Renal pelvis (tissue), 4 donors: Measurements from ENCODE around the gene CDC42. TPM values are rescaled to one million over a fixed set of nuclear protein-coding genes. Genes with fewer than 3 reads are reported as not detected.

Experiments
- DNase-seq: peaks from one replicate; pipeline ENCODE4 v3.0.0-alpha.2; 2013
- polyA plus RNA-seq, 3 donors: library from polyadenylated mRNA; unstranded; fragments of 120-200 nt; gene quantifications; one replicate each; pipeline ENCODE4 v1.2.1, GENCODE V29; 2013; ENCODE audit not compliant: insufficient read length in 3 of 3

The CDC42 gene
- polyA plus RNA-seq, 3 donors = 329 to 369 (median 366) TPM

- no peak for DNase-seq
Observed at GRCh38 chr1:22124592-22125229, 72.2 kb downstream of the CDC42 start.

GRCh38 chr1:22126531-22126930 lies 74.0 kb downstream of the CDC42 start:
- no peak for DNase-seq

GRCh38 chr1:22127248-22127647 lies 74.7 kb downstream of the CDC42 start:
- no peak for DNase-seq

- no peak for DNase-seq
Observed at GRCh38 chr1:22127731-22128130, 75.2 kb downstream of the CDC42 start.

- no peak for DNase-seq
Observed at GRCh38 chr1:22128392-22128791, 75.9 kb downstream of the CDC42 start.

- DNase-seq = no peak
Observed at GRCh38 chr1:22129501-22130117, 77.1 kb downstream of the CDC42 start.

GRCh38 chr1:22131062-22131461 lies 78.6 kb downstream of the CDC42 start:
- no peak for DNase-seq

GRCh38 chr1:22131875-22132486 lies 79.5 kb downstream of the CDC42 start:
- no peak for DNase-seq

- DNase-seq = no peak
Observed at GRCh38 chr1:22132517-22133235, 80.2 kb downstream of the CDC42 start.

- no peak for DNase-seq
Observed at GRCh38 chr1:22133247-22133930, 80.9 kb downstream of the CDC42 start.

- DNase-seq = no peak
Observed at GRCh38 chr1:22133931-22134324, 81.4 kb downstream of the CDC42 start.

- DNase-seq = no peak
Observed at GRCh38 chr1:22137004-22137720, 84.7 kb downstream of the CDC42 start.

GRCh38 chr1:22139066-22139594 lies 86.6 kb downstream of the CDC42 start:
- DNase-seq = no peak

- no peak for DNase-seq
Observed at GRCh38 chr1:22139817-22140216, 87.3 kb downstream of the CDC42 start.

Other genes with a start within 250 kb of the CDC42 start
- gene LDLRAD2, start 240.4 kb upstream of the CDC42 start, polyA plus RNA-seq = 1 to 10 TPM; 3.7 to 5.8 (median 4.0) TPM
- 100 to 1,000 TPM; 173 to 209 (median 188) TPM for gene HSPG2, start 115.4 kb upstream of the CDC42 start, polyA plus RNA-seq
- gene CELA3B, start 75.7 kb upstream of the CDC42 start, polyA plus RNA-seq = under 1 TPM in 1 of 3 donors, not detected in 2; 0.36 TPM
- not detected for gene CELA3A, start 51.1 kb upstream of the CDC42 start, polyA plus RNA-seq
- gene WNT4, start 90.4 kb downstream of the CDC42 start, polyA plus RNA-seq = 1 to 10 TPM; 6.0 to 8.7 (median 7.6) TPM